GM12878 (cell line): ENCODE measurements around the gene ACACA. TPM values are rescaled to one million over a fixed set of nuclear protein-coding genes. Genes with fewer than 3 reads are reported as not detected.

Source experiments
- ATAC-seq: fragments of 200-7000 bp; cut with Tn5 transposase; 3 replicates; pipeline ENCODE4 v1.9.1; 2020; ENCODE audit warnings: mild to moderate bottlenecking, moderate library complexity
- BruUV-seq: library from RNA; stranded (reverse); fragments of 400-500 nt; replicated peaks from 2 replicates; lab custom pipeline; 2021; lab: Mats Ljungman, UMichigan
- CTCF ChIA-PET: fragments of 300-600 bp; sonication (Branson Sonifier 250); formaldehyde crosslinking; extraction: SDS; loops from one replicate; lab custom pipeline; 2021; ENCODE audit warnings: inconsistent platforms; lab: Yijun Ruan, JAX
- POLR2A ChIA-PET: fragments of 350-600 bp; formaldehyde crosslinking; extraction: SDS; loops from one replicate; lab custom pipeline; 2021; ENCODE audit warnings: inconsistent platforms; lab: Charles Lee
- RAD21 ChIA-PET: fragments of 300-600 bp; sonication (Branson Sonifier 250); formaldehyde crosslinking; loops from one replicate; lab custom pipeline; 2023; ENCODE audit warnings: antibody characterized with exemption; ENCODE audit not compliant: unreplicated experiment; lab: Charles Lee
- SMC1A ChIA-PET: fragments of 300-600 bp; sonication (Branson Sonifier 250); formaldehyde crosslinking; loops from one replicate; lab custom pipeline; 2023; ENCODE audit not compliant: unreplicated experiment, uncharacterized antibody; lab: Charles Lee
- DNase-seq: peaks from one replicate; pipeline ENCODE4 v3.0.0-alpha.2; 2011; ENCODE audit warnings: low read depth, low spot score
- FAIRE-seq: peaks from 3 replicates; lab custom pipeline; 2011; peaks lifted over from hg19 to GRCh38; lab: Jason Lieb, UNC
- H2AFZ ChIP-seq: 2 replicates; pipeline ENCODE4 v1.6.0; 2011; ENCODE audit warnings: low read depth, low read length, control low read depth; ENCODE audit not compliant: control insufficient read depth
- H3K27ac ChIP-seq: 2 replicates; pipeline ENCODE4 v1.5.1; 2011; ENCODE audit warnings: control low read depth; ENCODE audit not compliant: control insufficient read depth, insufficient read depth
- H3K27me3 ChIP-seq, 2 experiments: replicated peaks in 1 of 2; 2 replicates each; pipeline versions ENCODE4 v1.6.0 to v1.6.1; 2011; ENCODE audit warnings: low read length in 1 of 2; ENCODE audit not compliant: control insufficient read depth in 2 of 2, insufficient read depth in 2 of 2
- H3K36me3 ChIP-seq, 2 experiments: 2 replicates each; pipeline ENCODE4 v1.5.1; 2011; ENCODE audit warnings: low read length in 1 of 2; ENCODE audit not compliant: control insufficient read depth in 2 of 2, insufficient read depth in 2 of 2
- H3K4me1 ChIP-seq: 2 replicates; pipeline ENCODE4 v1.6.1; 2011; ENCODE audit warnings: mild to moderate bottlenecking, low read length, moderate library complexity, mixed read lengths; ENCODE audit not compliant: control insufficient read depth, insufficient read depth
- H3K4me2 ChIP-seq: 2 replicates; pipeline ENCODE4 v1.6.0; 2011; ENCODE audit warnings: control low read depth; ENCODE audit not compliant: control insufficient read depth, insufficient read depth
- H3K4me3 ChIP-seq: fragments of 200-600 bp; sonication (generic); 2 replicates; pipeline ENCODE4 v1.5.1; 2016
- H3K79me2 ChIP-seq: 2 replicates; pipeline ENCODE4 v1.6.0; 2011; ENCODE audit warnings: low read length; ENCODE audit not compliant: control insufficient read depth, insufficient read depth
- H3K9ac ChIP-seq: 2 replicates; pipeline ENCODE4 v1.8.0; 2011; ENCODE audit warnings: low read length, control low read depth, mixed read lengths; ENCODE audit not compliant: control insufficient read depth, insufficient read depth
- H3K9me3 ChIP-seq: replicated peaks from 3 replicates; pipeline ENCODE4 v1.5.1; 2011; ENCODE audit warnings: mild to moderate bottlenecking, low read length; ENCODE audit not compliant: control insufficient read depth, insufficient read depth
- H4K20me1 ChIP-seq: 2 replicates; pipeline ENCODE4 v1.6.0; 2011; ENCODE audit not compliant: control insufficient read depth, insufficient read depth
- CREM ChIP-seq: IDR thresholded peaks from 2 replicates; pipeline ENCODE4 v1.6.1; 2014; ENCODE audit warnings: antibody characterized with exemption, low read depth
- DPF2 ChIP-seq: fragments of 450-650 bp; IDR thresholded peaks from 2 replicates; pipeline ENCODE4 v1.6.1; 2017; ENCODE audit warnings: mild to moderate bottlenecking
- E4F1 ChIP-seq: fragments of 450-650 bp; IDR thresholded peaks from 2 replicates; pipeline ENCODE4 v1.6.1; 2018; ENCODE audit warnings: borderline replicate concordance, mild to moderate bottlenecking; ENCODE audit not compliant: partially characterized antibody
- EED ChIP-seq: sonication (generic); IDR thresholded peaks from 2 replicates; pipeline ENCODE4 v1.6.1; 2016; ENCODE audit warnings: antibody characterized with exemption, low read depth
- ETV6 ChIP-seq, 2 experiments: fragments of 450-650 bp in 1 of 2; IDR thresholded peaks in 1 of 2; conservative IDR thresholded peaks in 1 of 2; 2 replicates each; pipeline ENCODE4 v1.6.1; 2014; ENCODE audit warnings: antibody characterized with exemption in 1 of 2, borderline replicate concordance in 1 of 2, low read depth in 1 of 2, mild to moderate bottlenecking in 1 of 2, moderate library complexity in 1 of 2
- FOS ChIP-seq: IDR thresholded peaks from 3 replicates; pipeline ENCODE4 v1.6.1; 2011; ENCODE audit warnings: borderline replicate concordance; ENCODE audit not compliant: insufficient read length; ENCODE audit errors: extremely low read depth
- FOXK2 ChIP-seq: fragments of 450-650 bp; IDR thresholded peaks from 2 replicates; pipeline ENCODE4 v1.6.1; 2017; ENCODE audit warnings: mild to moderate bottlenecking, moderate library complexity
- HCFC1 ChIP-seq: fragments of 150-350 bp; IDR thresholded peaks from 2 replicates; pipeline ENCODE4 v1.6.1; 2014; ENCODE audit warnings: low read length
- HSF1 ChIP-seq: fragments of 150-350 bp; IDR thresholded peaks from 2 replicates; pipeline ENCODE4 v1.6.1; 2014; ENCODE audit warnings: mild to moderate bottlenecking, low read depth, low read length
- IRF5 ChIP-seq: fragments of 450-650 bp; IDR thresholded peaks from 2 replicates; pipeline ENCODE4 v1.6.1; 2017; ENCODE audit warnings: borderline replicate concordance
- LARP7 ChIP-seq: fragments of 450-650 bp; IDR thresholded peaks from 2 replicates; pipeline ENCODE4 v1.6.1; 2017; ENCODE audit warnings: mild to moderate bottlenecking
- MEF2B ChIP-seq: fragments of 450-650 bp; IDR thresholded peaks from 2 replicates; pipeline ENCODE4 v1.6.1; 2018; ENCODE audit warnings: mild to moderate bottlenecking, moderate library complexity; ENCODE audit not compliant: partially characterized antibody, poor library complexity, severe bottlenecking
- MYC ChIP-seq: IDR thresholded peaks from 2 replicates; pipeline ENCODE4 v1.6.1; 2011; ENCODE audit warnings: mild to moderate bottlenecking, low read length, moderate library complexity, inconsistent platforms; ENCODE audit not compliant: insufficient read depth, insufficient replicate concordance, insufficient read length, severe bottlenecking
- NRF1 ChIP-seq: conservative IDR thresholded peaks from 2 replicates; pipeline ENCODE4 v1.6.1; 2011; ENCODE audit warnings: mild to moderate bottlenecking, low read depth, low read length, improper control_type of control experiment
- SREBF2 ChIP-seq: IDR thresholded peaks from 2 replicates; pipeline ENCODE4 v1.6.1; 2012; ENCODE audit warnings: mild to moderate bottlenecking, low read length
- ZNF217 ChIP-seq: fragments of 450-650 bp; IDR thresholded peaks from 2 replicates; pipeline ENCODE4 v1.6.1; 2017; ENCODE audit warnings: antibody characterized with exemption, mild to moderate bottlenecking
- WGBS: methylation state at CpG from one replicate; pipeline ENCODE4 v1.1.6; 2016; ENCODE audit warnings: low lambda C conversion rate; ENCODE audit not compliant: insufficient replicate concordance, insufficient coverage; ENCODE audit errors: missing lambda C conversion rate; 5-methylcytosine and 5-hydroxymethylcytosine counted together
- in situ Hi-C: fragments of 300-500 bp; cut with MboI; formaldehyde crosslinking; loops from 9 replicates; pipeline ENCODE4 v1.14.3; 2018; ENCODE audit warnings: mixed read lengths
- intact Hi-C: fragments of 100-400 bp; cut with micrococcal nuclease; formaldehyde crosslinking; loops from one replicate; pipeline ENCODE4 v1.14.2; 2022; ENCODE audit not compliant: unreplicated experiment
- polyA plus RNA-seq, 11 experiments: library from polyadenylated mRNA; depleted of rRNA in 4 of 11; unstranded in 6 of 11; stranded (reverse) in 5 of 11; fragments of >200 nt; fragmentation: Nextera tagmentation in 4 of 11; fragmentation: Illumina TruSeq in 1 of 11; extraction: Ambion mirVana in 4 of 11; extraction: Trizol in 1 of 11; gene quantifications; 1 replicate in 1 of 11; 2 replicates in 10 of 11; pipeline versions ENCODE4 v1.2.1 to v1.2.3, GENCODE V29; 2011 to 2016; ENCODE audit warnings: inconsistent platforms in 2 of 11, missing spikeins in 2 of 11, low read depth in 1 of 11
- total RNA-seq, 4 experiments: library from RNA; depleted of rRNA in 3 of 4; stranded (reverse); fragments of >200 nt in 3 of 4; fragmentation: Illumina TruSeq in 1 of 4; extraction: Trizol in 1 of 4; gene quantifications; 2 replicates each; pipeline versions ENCODE4 v1.2.1 to v1.2.3, GENCODE V29; 2013 to 2021
- TF ChIP-seq, protein P1 (sequence below): fragments of 450-650 bp; conservative IDR thresholded peaks from 2 replicates; pipeline ENCODE4 v1.6.1; 2017; ENCODE audit warnings: mild to moderate bottlenecking, moderate library complexity

ACACA gene
- total and polyA plus RNA-seq, 10 of the 15 experiments (the other 5 are each of a cell fraction or from before 2014, with no cell fraction given): 12.9 to 74.2 (median 32.0) TPM

- intact Hi-C loops (no loop called here), in situ Hi-C loops (no loop called here)
- no peaks in the 10 kb centered on the region for H3K79me2 ChIP-seq
- no peaks in the 10 kb centered on the region for H3K9me3 ChIP-seq
- ChIA-PET POLR2A (interaction anchor here (0.6 to 1.2 kb wide), 2 partner anchors 46 to 73 kb away, joined by 3 read pairs; no protein-coding TSS in a partner anchor), RAD21 (interaction anchor here (0.7 kb wide), 1 partner anchor 1230 kb away, joined by 3 read pairs; no protein-coding TSS in a partner anchor), CTCF (interaction anchor here (2.3 kb wide), 1 partner anchor 138 kb away, joined by 6 read pairs; no protein-coding TSS in a partner anchor), SMC1A (no interaction called here)
- WGBS: 98% methylated on average over 2 of the region's 2 CpGs
- no peak overlapping the region for H3K4me2 ChIP-seq
- no peaks in the 10 kb centered on the region for H4K20me1 ChIP-seq
- ATAC-seq: no peak
- no peak for FAIRE-seq
- H3K4me1 ChIP-seq: no peaks in the 10 kb centered on the region
- BruUV-seq: no TSS peak
- H3K9ac ChIP-seq: no peak overlapping the region
- no peak overlapping the region for H3K4me3 ChIP-seq
- DNase-seq: no peak
- H2AFZ ChIP-seq: no peak overlapping the region
- H3K27ac ChIP-seq: no peak overlapping the region
- no peaks in the 10 kb centered on the region for H3K27me3 ChIP-seq
- peaks cover 9 to 14% of the 10 kb centered on the region in 2 experiments; a peak in 3 of 4 replicates for H3K36me3 ChIP-seq
- no peak for TF ChIP-seq HCFC1
- TF ChIP-seq CREM: no peak
- no peak for TF ChIP-seq IRF5
- TF ChIP-seq HSF1: no peak
- no peak for TF ChIP-seq ETV6 (conservative IDR thresholded peaks at IDR 0.05 in 1 of 2, IDR thresholded peaks at IDR 0.05 in 1 of 2; ENCODE audit: borderline replicate concordance in 1 of 2, low read depth in 1 of 2)
- TF ChIP-seq E4F1: no peak
- TF ChIP-seq DPF2: no peak
- no peak for TF ChIP-seq MEF2B
- TF ChIP-seq FOS: no peak
- TF ChIP-seq EED: no peak
- TF ChIP-seq NRF1: no peak
- TF ChIP-seq MYC: no peak
- no peak for TF ChIP-seq LARP7
- TF ChIP-seq ZNF217: no peak
- TF ChIP-seq, protein P1, sequence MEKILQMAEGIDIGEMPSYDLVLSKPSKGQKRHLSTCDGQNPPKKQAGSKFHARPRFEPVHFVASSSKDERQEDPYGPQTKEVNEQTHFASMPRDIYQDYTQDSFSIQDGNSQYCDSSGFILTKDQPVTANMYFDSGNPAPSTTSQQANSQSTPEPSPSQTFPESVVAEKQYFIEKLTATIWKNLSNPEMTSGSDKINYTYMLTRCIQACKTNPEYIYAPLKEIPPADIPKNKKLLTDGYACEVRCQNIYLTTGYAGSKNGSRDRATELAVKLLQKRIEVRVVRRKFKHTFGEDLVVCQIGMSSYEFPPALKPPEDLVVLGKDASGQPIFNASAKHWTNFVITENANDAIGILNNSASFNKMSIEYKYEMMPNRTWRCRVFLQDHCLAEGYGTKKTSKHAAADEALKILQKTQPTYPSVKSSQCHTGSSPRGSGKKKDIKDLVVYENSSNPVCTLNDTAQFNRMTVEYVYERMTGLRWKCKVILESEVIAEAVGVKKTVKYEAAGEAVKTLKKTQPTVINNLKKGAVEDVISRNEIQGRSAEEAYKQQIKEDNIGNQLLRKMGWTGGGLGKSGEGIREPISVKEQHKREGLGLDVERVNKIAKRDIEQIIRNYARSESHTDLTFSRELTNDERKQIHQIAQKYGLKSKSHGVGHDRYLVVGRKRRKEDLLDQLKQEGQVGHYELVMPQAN: no peak
- no peak for TF ChIP-seq FOXK2
- no peak for TF ChIP-seq SREBF2
These were observed 305.3 kb downstream of the ACACA start for GRCh38 chr17:37101306-37101705.
